ENCODE measurements around the gene OR2S2.

DNA sequence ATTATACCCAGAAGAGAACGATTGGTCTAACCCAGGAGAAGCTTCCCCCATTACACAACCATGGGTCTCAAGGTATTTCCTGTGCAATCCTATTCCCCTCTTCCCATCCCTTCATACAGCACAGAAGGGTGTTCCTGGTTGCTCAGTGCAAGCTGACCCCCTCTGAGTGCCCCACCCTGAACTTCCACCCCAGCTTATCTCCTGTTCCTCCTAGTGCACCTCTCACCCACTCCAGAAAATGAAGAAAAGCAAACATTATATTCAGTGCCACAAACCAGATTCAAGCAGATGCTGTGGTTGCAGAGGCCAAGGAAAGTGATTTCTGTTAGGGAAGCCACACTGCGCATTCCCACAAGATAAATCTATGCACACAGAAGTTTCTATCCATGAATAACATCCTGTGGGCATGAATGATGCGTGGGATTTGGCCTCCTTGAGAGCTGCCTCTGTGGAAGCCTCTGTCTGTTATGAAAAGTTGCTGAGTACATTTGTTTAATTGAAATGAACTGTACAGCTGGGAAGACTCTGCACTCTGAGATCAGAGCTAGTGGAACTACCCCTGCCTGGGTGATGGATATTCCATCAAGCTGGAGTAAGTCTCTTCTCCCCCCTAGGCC lies 2.2 kb upstream of the OR2S2 start:
- TF ChIP-seq, protein P1, sequence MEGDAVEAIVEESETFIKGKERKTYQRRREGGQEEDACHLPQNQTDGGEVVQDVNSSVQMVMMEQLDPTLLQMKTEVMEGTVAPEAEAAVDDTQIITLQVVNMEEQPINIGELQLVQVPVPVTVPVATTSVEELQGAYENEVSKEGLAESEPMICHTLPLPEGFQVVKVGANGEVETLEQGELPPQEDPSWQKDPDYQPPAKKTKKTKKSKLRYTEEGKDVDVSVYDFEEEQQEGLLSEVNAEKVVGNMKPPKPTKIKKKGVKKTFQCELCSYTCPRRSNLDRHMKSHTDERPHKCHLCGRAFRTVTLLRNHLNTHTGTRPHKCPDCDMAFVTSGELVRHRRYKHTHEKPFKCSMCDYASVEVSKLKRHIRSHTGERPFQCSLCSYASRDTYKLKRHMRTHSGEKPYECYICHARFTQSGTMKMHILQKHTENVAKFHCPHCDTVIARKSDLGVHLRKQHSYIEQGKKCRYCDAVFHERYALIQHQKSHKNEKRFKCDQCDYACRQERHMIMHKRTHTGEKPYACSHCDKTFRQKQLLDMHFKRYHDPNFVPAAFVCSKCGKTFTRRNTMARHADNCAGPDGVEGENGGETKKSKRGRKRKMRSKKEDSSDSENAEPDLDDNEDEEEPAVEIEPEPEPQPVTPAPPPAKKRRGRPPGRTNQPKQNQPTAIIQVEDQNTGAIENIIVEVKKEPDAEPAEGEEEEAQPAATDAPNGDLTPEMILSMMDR (IDR thresholded peaks at IDR 0.05): no peak
- no peak for TF ChIP-seq POLR2A (IDR thresholded peaks at IDR 0.05)

All from stomach (tissue), 4 donors.